ENCODE results near the gene NXT1. TPM values are rescaled to one million over a fixed set of nuclear protein-coding genes. Genes with fewer than 3 reads are reported as not detected.

Gene NXT1
- total and polyA plus RNA-seq, 2 donors (not counting 1 experiment from before 2014, with no cell fraction given) = 21.4 to 147 TPM

DNA sequence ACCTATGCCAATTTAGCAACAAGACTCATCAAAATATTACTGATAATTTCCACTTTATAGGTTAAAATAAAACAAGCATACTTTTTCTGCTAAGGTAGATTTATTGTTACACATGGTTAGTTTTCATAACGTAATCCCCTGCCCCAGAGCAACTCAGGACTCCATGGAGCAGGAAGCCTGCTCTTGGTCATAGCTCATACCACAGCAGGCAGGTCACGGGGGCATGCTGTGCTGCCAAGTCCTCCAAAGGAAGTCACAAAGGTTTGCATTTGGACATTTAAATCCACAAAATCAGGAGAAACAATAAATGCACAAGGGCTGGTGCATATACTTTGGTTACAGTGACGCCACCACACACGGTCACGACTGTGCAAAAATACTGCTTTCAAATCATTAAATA lies 23.9 kb downstream of the NXT1 start:
- no peaks in the 10 kb centered on the region for H4K20me1 ChIP-seq (ENCODE audit: control insufficient read depth, insufficient read depth, low read length, poor library complexity, severe bottlenecking)
- no peak for TF ChIP-seq EZH2 (IDR thresholded peaks at IDR 0.05; ENCODE audit: borderline replicate concordance, insufficient read depth, low read depth, low read length, poor library complexity, severe bottlenecking)
- TF ChIP-seq, protein P1, sequence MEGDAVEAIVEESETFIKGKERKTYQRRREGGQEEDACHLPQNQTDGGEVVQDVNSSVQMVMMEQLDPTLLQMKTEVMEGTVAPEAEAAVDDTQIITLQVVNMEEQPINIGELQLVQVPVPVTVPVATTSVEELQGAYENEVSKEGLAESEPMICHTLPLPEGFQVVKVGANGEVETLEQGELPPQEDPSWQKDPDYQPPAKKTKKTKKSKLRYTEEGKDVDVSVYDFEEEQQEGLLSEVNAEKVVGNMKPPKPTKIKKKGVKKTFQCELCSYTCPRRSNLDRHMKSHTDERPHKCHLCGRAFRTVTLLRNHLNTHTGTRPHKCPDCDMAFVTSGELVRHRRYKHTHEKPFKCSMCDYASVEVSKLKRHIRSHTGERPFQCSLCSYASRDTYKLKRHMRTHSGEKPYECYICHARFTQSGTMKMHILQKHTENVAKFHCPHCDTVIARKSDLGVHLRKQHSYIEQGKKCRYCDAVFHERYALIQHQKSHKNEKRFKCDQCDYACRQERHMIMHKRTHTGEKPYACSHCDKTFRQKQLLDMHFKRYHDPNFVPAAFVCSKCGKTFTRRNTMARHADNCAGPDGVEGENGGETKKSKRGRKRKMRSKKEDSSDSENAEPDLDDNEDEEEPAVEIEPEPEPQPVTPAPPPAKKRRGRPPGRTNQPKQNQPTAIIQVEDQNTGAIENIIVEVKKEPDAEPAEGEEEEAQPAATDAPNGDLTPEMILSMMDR (IDR thresholded peaks at IDR 0.05) = no peak
- no peak overlapping the region for H3K9ac ChIP-seq (ENCODE audit: low read length)
- H3K27me3 ChIP-seq (replicated peaks in 1 of 4; ENCODE audit: control extremely low read depth in 1 of 4, control insufficient read depth in 3 of 4, insufficient read depth in 4 of 4, low read length in 3 of 4) = no peaks in the 10 kb centered on the region
- no peak overlapping the region for H3K27ac ChIP-seq (ENCODE audit: low read length in 2 of 2)
- no peaks in the 10 kb centered on the region for H3K4me1 Mint-ChIP-seq
- no peak overlapping the region for H3K4me3 Mint-ChIP-seq
- 100% methylated on average over 1 of the region's 5 CpGs for WGBS (ENCODE audit: insufficient coverage)
- H3K4me2 ChIP-seq (replicated peaks; ENCODE audit: low read depth, low read length, poor library complexity, severe bottlenecking) = no peak overlapping the region
- no peaks in the 10 kb centered on the region for H3K9me3 ChIP-seq (ENCODE audit: control extremely low read depth in 1 of 3, control insufficient read depth in 2 of 3, insufficient read depth in 1 of 3, low read length in 2 of 3)
- no peaks in the 10 kb centered on the region for H3K79me2 ChIP-seq (ENCODE audit: control insufficient read depth, insufficient read depth, low read length)
- no peak for ATAC-seq (ENCODE audit: low read depth)
- intact Hi-C loops (cut with micrococcal nuclease) = no loop called here
- H3K27ac Mint-ChIP-seq = no peak overlapping the region
- CTCF ChIA-PET = no interaction called here
- H3K9me3 Mint-ChIP-seq (ENCODE audit: insufficient read depth) = no peaks in the 10 kb centered on the region
- H3K27me3 Mint-ChIP-seq = no peaks in the 10 kb centered on the region
- no peak overlapping the region for H2AFZ ChIP-seq (ENCODE audit: insufficient read depth, low read depth, low read length, poor library complexity, severe bottlenecking)
- H3K4me3 ChIP-seq (ENCODE audit: control extremely low read depth in 1 of 5, extremely low read depth in 1 of 5, insufficient read depth in 1 of 5, low read depth in 2 of 5, low read length in 4 of 5) = no peak overlapping the region
- peaks cover 17 to 67% of the 10 kb centered on the region in 2 experiments for H3K36me3 ChIP-seq (replicated peaks in 1 of 2; ENCODE audit: control extremely low read depth in 1 of 2, control insufficient read depth in 1 of 2, extremely low read depth in 1 of 2, insufficient read depth in 2 of 2, low read length in 1 of 2)
- DNase-seq = no peak
- H3K4me1 ChIP-seq (ENCODE audit: control insufficient read depth in 2 of 2, insufficient read depth in 2 of 2, low read length in 2 of 2) = no peaks in the 10 kb centered on the region
- POLR2A ChIA-PET = no interaction called here

DNA sequence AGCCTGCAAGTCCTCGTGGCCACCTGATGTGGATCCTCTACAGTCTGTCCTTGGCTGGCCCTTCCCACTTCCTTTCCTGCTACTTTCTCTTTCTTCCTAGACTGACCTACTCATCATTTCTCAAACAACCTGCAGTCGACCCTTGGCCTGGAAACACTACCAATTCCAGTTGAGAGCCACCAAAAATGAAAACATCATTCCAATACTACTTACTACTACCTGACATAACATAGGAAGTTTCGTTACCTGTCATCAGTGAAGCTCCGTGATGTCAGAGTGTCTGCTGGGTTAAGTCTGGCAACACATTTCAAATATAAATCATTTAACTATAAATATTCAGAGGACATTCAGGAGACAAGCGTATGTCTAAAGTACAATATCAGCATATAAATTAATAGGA lies 25.2 kb downstream of the NXT1 start:
- H3K27ac Mint-ChIP-seq = no peak overlapping the region
- CTCF ChIA-PET = no interaction called here

More for the DNA sequence above, 25.2 kb downstream of the NXT1 start:
- Histone ChIP-seq H3K79me2 (ENCODE audit: control insufficient read depth, insufficient read depth, low read length) (no peaks in the 10 kb centered on the region), H3K27me3 (replicated peaks in 1 of 4; ENCODE audit: control extremely low read depth in 1 of 4, control insufficient read depth in 3 of 4, insufficient read depth in 4 of 4, low read length in 3 of 4) (no peaks in the 10 kb centered on the region), H3K27ac (ENCODE audit: low read length in 2 of 2) (no peak overlapping the region), H3K9ac (ENCODE audit: low read length) (no peak overlapping the region), H3K4me2 (replicated peaks; ENCODE audit: low read depth, low read length, poor library complexity, severe bottlenecking) (no peak overlapping the region), H4K20me1 (ENCODE audit: control insufficient read depth, insufficient read depth, low read length, poor library complexity, severe bottlenecking) (no peaks in the 10 kb centered on the region), H3K36me3 (replicated peaks in 1 of 2; ENCODE audit: control extremely low read depth in 1 of 2, control insufficient read depth in 1 of 2, extremely low read depth in 1 of 2, insufficient read depth in 2 of 2, low read length in 1 of 2) (peaks cover 11 to 59% of the 10 kb centered on the region in 2 experiments), H3K4me1 (ENCODE audit: control insufficient read depth in 2 of 2, insufficient read depth in 2 of 2, low read length in 2 of 2) (no peaks in the 10 kb centered on the region), H2AFZ (ENCODE audit: insufficient read depth, low read depth, low read length, poor library complexity, severe bottlenecking) (no peak overlapping the region), H3K4me3 (ENCODE audit: control extremely low read depth in 1 of 5, extremely low read depth in 1 of 5, insufficient read depth in 1 of 5, low read depth in 2 of 5, low read length in 4 of 5) (no peak overlapping the region), H3K9me3 (ENCODE audit: control extremely low read depth in 1 of 3, control insufficient read depth in 2 of 3, insufficient read depth in 1 of 3, low read length in 2 of 3) (no peaks in the 10 kb centered on the region)
- no peaks in the 10 kb centered on the region for H3K9me3 Mint-ChIP-seq (ENCODE audit: insufficient read depth)
- H3K27me3 Mint-ChIP-seq = no peaks in the 10 kb centered on the region
- POLR2A ChIA-PET = no interaction called here
- no peak overlapping the region for H3K4me3 Mint-ChIP-seq
- 76% methylated on average over 2 of the region's 5 CpGs for WGBS (ENCODE audit: insufficient coverage)
- ATAC-seq (ENCODE audit: low read depth) (no peak), DNase-seq (no peak)
- intact Hi-C loops (cut with micrococcal nuclease) = no loop called here
- no peaks in the 10 kb centered on the region for H3K4me1 Mint-ChIP-seq
- no peak for TF ChIP-seq EZH2 (IDR thresholded peaks at IDR 0.05; ENCODE audit: borderline replicate concordance, insufficient read depth, low read depth, low read length, poor library complexity, severe bottlenecking)
- TF ChIP-seq, protein P1 (IDR thresholded peaks at IDR 0.05) = no peak

Measured in B cell (primary cell).